ENCODE measurements around the gene MFSD12.
A peak's percentile ranks its signal among the peaks of the same experiment; 100 is the strongest.
"Not testable (repeated sequence)": the region's sequence is repeated elsewhere in the genome, so short reads cannot be mapped to it uniquely, and the experiment has no call there.

Gene MFSD12

DNA sequence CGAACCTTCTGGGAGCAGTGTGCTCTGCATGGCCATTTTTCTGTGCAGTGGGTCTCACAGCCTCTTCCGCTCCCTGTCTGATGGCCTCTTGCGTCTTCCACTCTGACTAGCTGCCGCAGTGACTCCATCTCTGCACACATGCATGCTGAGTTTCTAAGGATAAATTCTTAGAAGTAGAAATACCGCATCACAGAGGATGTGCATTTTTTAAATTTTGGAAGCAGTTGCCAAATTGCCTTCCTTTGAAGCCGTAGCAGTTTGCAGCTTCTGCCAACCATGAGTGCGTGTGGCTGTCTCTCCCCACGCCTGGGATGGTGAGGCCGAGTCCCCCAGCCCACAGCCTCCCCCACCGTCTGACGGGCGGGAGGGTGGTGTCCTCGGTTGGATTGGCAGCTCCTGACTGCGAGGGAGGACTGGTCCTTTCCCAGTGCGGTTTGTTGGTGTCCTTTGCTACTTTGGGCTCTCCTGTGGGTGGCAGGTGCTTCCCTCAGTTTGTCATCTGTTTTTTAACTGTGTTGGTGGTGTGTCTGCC is 41.4 kb downstream of the MFSD12 start:
- no peaks in the 10 kb centered on the region for H3K9me3 ChIP-seq (replicated peaks; ENCODE audit: low read length)
- no peaks in the 10 kb centered on the region for H3K27me3 ChIP-seq (ENCODE audit: control insufficient read depth, insufficient read depth, low read length)
- H3K36me3 ChIP-seq (ENCODE audit: insufficient read depth, low read length) = peaks cover 28% of the 10 kb centered on the region
- no peak overlapping the region for H3K4me2 ChIP-seq (ENCODE audit: low read length)
- no peak overlapping the region for H3K9ac ChIP-seq (ENCODE audit: low read depth, low read length)
- H3K4me1 ChIP-seq (ENCODE audit: control insufficient read depth, insufficient read depth, low read length) = peaks cover 25% of the 10 kb centered on the region
- no peak overlapping the region for H3K4me3 ChIP-seq (ENCODE audit: low read length)

GRCh38 chr19:3514930-3515329 is 42.5 kb downstream of the MFSD12 start:
- H3K4me2 ChIP-seq (ENCODE audit: low read length) = no peak overlapping the region
- peaks cover 32% of the 10 kb centered on the region for H3K36me3 ChIP-seq (ENCODE audit: insufficient read depth, low read length)
- no peak overlapping the region for H3K9ac ChIP-seq (ENCODE audit: low read depth, low read length)
- no peaks in the 10 kb centered on the region for H3K9me3 ChIP-seq (replicated peaks; ENCODE audit: low read length)
- no peak overlapping the region for H3K4me3 ChIP-seq (ENCODE audit: low read length)
- peaks cover 27% of the 10 kb centered on the region for H3K4me1 ChIP-seq (ENCODE audit: control insufficient read depth, insufficient read depth, low read length)
- H3K27me3 ChIP-seq (ENCODE audit: control insufficient read depth, insufficient read depth, low read length) = no peaks in the 10 kb centered on the region

- Histone ChIP-seq H3K4me3 (ENCODE audit: low read length) (no peak overlapping the region), H3K9me3 (replicated peaks; ENCODE audit: low read length) (no peaks in the 10 kb centered on the region), H3K4me2 (ENCODE audit: low read length) (no peak overlapping the region), H3K36me3 (ENCODE audit: insufficient read depth, low read length) (peaks cover 30% of the 10 kb centered on the region), H3K9ac (ENCODE audit: low read depth, low read length) (no peak overlapping the region), H3K4me1 (ENCODE audit: control insufficient read depth, insufficient read depth, low read length) (peaks cover 41% of the 10 kb centered on the region), H3K27me3 (ENCODE audit: control insufficient read depth, insufficient read depth, low read length) (no peaks in the 10 kb centered on the region)
Measured at GRCh38 chr19:3513229-3514140, 43.9 kb downstream of the MFSD12 start.

DNA sequence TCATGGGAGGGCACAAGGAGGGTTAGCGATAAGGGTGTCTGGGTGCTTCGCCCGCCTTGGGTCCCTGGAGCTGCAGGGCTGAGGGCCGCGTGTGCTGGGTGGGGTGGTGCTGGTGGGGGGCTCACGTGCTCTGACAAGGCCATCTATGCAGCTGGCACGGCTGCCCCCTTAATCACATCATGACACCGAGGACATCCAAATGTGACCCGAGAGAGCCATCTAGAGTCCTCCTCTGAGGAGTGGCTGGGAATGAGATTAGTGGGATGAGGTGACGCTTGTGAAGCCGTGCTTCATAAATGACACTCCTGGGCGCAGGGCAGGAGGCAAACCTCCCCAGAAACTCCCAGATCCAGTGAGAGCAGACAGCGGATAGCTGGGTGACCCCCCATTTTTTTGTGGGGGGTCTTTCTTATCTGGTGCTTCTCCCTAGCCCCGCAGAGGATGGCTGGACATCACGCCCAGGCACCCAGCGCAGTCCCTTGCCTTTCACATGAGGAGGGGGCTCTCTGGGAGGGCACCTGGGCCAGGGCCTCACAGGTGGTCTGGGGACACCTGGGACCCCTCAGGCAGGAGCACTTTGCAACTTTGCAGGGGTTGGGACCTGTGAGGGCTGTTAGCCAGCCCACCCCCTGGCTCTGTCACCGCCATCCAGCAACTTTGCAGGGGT is 44.7 kb downstream of the MFSD12 start:
- Histone ChIP-seq H3K4me2 (ENCODE audit: low read length) (no peak overlapping the region), H3K9me3 (replicated peaks; ENCODE audit: low read length) (no peaks in the 10 kb centered on the region), H3K9ac (ENCODE audit: low read depth, low read length) (no peak overlapping the region), H3K4me3 (ENCODE audit: low read length) (no peak overlapping the region), H3K27me3 (ENCODE audit: control insufficient read depth, insufficient read depth, low read length) (no peaks in the 10 kb centered on the region), H3K4me1 (ENCODE audit: control insufficient read depth, insufficient read depth, low read length) (peaks cover 45% of the 10 kb centered on the region), H3K36me3 (ENCODE audit: insufficient read depth, low read length) (peaks cover 30% of the 10 kb centered on the region)

DNA sequence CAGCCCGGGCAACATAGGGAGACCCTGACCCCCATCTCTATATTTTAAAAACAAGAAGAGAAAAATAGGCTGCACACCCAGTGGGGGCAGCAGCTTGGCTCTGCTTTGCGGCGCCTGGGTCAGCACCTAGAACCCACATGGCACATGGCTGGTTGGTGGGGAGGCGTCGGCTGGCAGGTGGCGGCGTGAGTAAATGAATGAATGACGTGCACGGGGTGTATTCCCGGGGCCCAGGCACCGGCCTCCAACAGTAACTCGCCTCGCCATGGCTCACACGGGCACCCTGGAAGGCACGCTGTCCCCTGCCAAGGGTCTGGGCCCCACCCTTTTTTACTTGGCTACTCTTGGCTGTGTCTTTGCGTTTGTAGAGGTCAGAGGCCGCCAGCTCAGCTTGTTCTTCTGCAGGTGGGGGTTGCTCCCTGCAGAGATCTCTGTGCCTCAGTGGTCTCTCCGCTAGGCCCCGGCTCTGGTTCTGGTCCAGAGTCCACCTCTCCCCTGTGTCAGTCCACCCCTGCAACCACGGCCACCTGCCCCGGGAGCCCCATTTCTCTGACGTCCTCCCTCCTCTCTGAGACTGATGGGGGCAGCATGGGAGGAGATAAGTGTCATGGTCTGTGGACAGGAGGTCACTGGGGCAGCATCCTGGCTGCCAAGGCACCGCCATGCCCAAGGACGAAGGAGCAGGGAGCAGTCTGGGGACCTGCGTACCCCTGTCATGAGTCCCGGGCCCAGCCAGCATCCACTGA is 45.7 kb downstream of the MFSD12 start:
- Histone ChIP-seq H3K4me1 (ENCODE audit: control insufficient read depth, insufficient read depth, low read length) (peaks cover 51% of the 10 kb centered on the region), H3K4me2 (ENCODE audit: low read length) (no peak overlapping the region), H3K27me3 (ENCODE audit: control insufficient read depth, insufficient read depth, low read length) (no peaks in the 10 kb centered on the region), H3K36me3 (ENCODE audit: insufficient read depth, low read length) (peaks cover 30% of the 10 kb centered on the region), H3K4me3 (ENCODE audit: low read length) (no peak overlapping the region), H3K9ac (ENCODE audit: low read depth, low read length) (no peak overlapping the region), H3K9me3 (replicated peaks; ENCODE audit: low read length) (no peaks in the 10 kb centered on the region)

DNA sequence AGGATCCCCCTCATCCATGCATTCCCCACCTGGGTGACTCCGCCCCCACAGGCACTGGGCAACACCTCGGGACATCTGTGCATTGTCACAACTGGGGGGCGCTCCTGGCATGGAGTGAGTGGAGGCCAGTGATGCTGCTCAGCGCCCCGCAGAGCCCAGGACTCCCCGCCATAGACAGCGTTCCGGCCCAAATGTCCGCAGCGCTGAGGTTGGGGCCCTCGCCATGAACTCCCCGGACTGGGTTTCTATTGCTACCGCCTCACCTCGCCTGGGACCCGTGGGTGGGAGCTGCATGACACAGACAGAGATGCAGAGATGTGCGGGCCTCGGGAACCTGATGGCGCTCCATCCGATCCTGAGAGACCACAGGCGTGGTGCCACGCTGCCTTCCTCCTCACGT is 46.7 kb downstream of the MFSD12 start:
- Histone ChIP-seq H3K9me3 (replicated peaks; ENCODE audit: low read length) (no peaks in the 10 kb centered on the region), H3K27me3 (ENCODE audit: control insufficient read depth, insufficient read depth, low read length) (no peaks in the 10 kb centered on the region), H3K4me2 (ENCODE audit: low read length) (no peak overlapping the region), H3K4me1 (ENCODE audit: control insufficient read depth, insufficient read depth, low read length) (peaks cover 43% of the 10 kb centered on the region), H3K36me3 (ENCODE audit: insufficient read depth, low read length) (peaks cover 30% of the 10 kb centered on the region), H3K4me3 (ENCODE audit: low read length) (no peak overlapping the region), H3K9ac (ENCODE audit: low read depth, low read length) (no peak overlapping the region)

DNA sequence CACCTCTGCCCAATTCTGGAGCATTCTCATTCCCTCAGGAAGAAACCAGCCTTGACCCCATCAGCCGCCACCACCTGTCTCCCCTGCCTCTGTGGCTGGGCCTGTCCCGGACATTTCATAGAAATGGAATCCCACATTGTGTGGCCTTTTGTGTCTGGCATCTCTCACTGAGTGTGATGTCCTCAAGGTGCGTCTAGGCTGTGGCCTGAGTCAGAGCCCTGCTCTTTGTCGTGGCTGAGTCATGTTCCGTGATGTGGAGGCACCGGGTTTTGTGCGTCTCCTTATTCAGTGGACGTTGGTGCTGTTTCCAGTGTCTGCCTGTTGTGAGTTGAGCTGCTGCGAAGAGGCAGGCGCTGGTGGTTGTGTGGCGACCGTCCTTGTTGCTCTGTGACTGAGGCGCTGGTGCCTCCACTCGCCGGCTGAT is 47.8 kb downstream of the MFSD12 start:
- no peak overlapping the region for H3K4me3 ChIP-seq (ENCODE audit: low read length)

DNA sequence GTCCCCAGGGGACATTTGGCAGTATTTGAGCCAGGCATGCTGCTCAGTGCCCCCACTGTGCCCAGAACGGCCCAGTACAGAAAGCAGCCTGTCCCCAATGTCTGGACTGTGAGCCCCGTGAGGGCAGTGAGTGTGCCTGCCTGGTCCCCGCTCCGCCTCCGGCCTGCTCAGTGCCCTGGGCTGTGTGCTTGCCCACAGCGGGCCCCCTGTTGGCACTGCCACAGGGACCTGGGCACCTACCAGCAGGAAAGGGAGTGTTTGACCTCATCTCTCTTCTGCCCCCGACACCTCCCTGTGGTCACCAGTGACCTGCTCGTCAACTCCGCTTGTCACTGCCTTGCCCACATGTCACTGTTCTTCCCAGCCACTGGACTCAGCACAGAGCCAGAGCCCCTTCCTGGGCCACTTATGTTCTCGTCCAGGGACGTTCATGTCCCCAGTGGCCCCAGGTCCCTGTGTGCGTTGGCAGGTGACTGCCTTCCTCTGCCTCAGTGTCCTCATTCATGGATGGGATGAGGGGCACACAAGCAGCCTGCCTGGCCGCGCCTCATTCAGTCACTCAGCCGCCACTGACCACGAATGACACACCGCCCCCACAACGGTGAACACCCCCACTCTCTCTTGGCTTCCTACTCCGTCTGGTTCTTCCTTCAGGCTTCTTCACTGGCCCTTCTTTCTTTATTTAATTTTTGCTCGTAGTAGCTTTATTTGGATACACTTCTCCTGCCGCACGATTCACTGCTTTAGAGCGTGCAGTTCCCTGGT is 48.4 kb downstream of the MFSD12 start:
- no peak overlapping the region for H3K4me3 ChIP-seq (ENCODE audit: low read length)

More for the DNA sequence above, 47.8 kb downstream of the MFSD12 start:
- no peak overlapping the region for H3K4me2 ChIP-seq (ENCODE audit: low read length)
- H3K36me3 ChIP-seq (ENCODE audit: insufficient read depth, low read length) = peaks cover 30% of the 10 kb centered on the region
- H3K9ac ChIP-seq (ENCODE audit: low read depth, low read length) = no peak overlapping the region
- H3K4me1 ChIP-seq (ENCODE audit: control insufficient read depth, insufficient read depth, low read length) = peaks cover 43% of the 10 kb centered on the region
- no peaks in the 10 kb centered on the region for H3K27me3 ChIP-seq (ENCODE audit: control insufficient read depth, insufficient read depth, low read length)
- no peaks in the 10 kb centered on the region for H3K9me3 ChIP-seq (replicated peaks; ENCODE audit: low read length)

GRCh38 chr19:3508121-3508661 is 49.2 kb downstream of the MFSD12 start:
- H3K4me3 ChIP-seq (ENCODE audit: low read length) = peak overlapping the region; percentile 99
- peaks cover 30% of the 10 kb centered on the region for H3K4me1 ChIP-seq (ENCODE audit: control insufficient read depth, insufficient read depth, low read length)
- peaks cover 26% of the 10 kb centered on the region for H3K36me3 ChIP-seq (ENCODE audit: insufficient read depth, low read length)
- H3K9ac ChIP-seq (ENCODE audit: low read depth, low read length); H3K27me3 ChIP-seq (ENCODE audit: control insufficient read depth, insufficient read depth, low read length); H3K9me3 ChIP-seq (replicated peaks; ENCODE audit: low read length): not testable (repeated sequence)
- H3K4me2 ChIP-seq (ENCODE audit: low read length) = peak overlapping the region; percentile 96

More for the DNA sequence above, 48.4 kb downstream of the MFSD12 start:
- H3K4me1 ChIP-seq (ENCODE audit: control insufficient read depth, insufficient read depth, low read length) = peaks cover 36% of the 10 kb centered on the region
- peak overlapping the region; percentile 37 for H3K4me2 ChIP-seq (ENCODE audit: low read length)
- no peak overlapping the region for H3K9ac ChIP-seq (ENCODE audit: low read depth, low read length)
- H3K36me3 ChIP-seq (ENCODE audit: insufficient read depth, low read length) = peaks cover 30% of the 10 kb centered on the region
- H3K27me3 ChIP-seq (ENCODE audit: control insufficient read depth, insufficient read depth, low read length) = no peaks in the 10 kb centered on the region
- H3K9me3 ChIP-seq (replicated peaks; ENCODE audit: low read length) = no peaks in the 10 kb centered on the region

- Histone ChIP-seq H3K36me3 (ENCODE audit: insufficient read depth, low read length) (peaks cover 23% of the 10 kb centered on the region), H3K9ac (ENCODE audit: low read depth, low read length) (peak overlapping the region; percentile 93), H3K4me1 (ENCODE audit: control insufficient read depth, insufficient read depth, low read length) (peaks cover 30% of the 10 kb centered on the region), H3K27me3 (ENCODE audit: control insufficient read depth, insufficient read depth, low read length) (no peaks in the 10 kb centered on the region), H3K4me2 (ENCODE audit: low read length) (peak overlapping the region; percentile 96), H3K9me3 (replicated peaks; ENCODE audit: low read length) (no peaks in the 10 kb centered on the region), H3K4me3 (ENCODE audit: low read length) (peak overlapping the region; percentile 99)
Measured at GRCh38 chr19:3507371-3508120, 49.8 kb downstream of the MFSD12 start.

Measured in skeletal muscle satellite cell (primary cell).